ENCODE measurements around the gene QSOX2. TPM values are rescaled to one million over a fixed set of nuclear protein-coding genes. Genes with fewer than 3 reads are reported as not detected.

The QSOX2 gene
- total RNA-seq, 2 donors from 2014 or later: 21.5 to 25.1 TPM

DNA sequence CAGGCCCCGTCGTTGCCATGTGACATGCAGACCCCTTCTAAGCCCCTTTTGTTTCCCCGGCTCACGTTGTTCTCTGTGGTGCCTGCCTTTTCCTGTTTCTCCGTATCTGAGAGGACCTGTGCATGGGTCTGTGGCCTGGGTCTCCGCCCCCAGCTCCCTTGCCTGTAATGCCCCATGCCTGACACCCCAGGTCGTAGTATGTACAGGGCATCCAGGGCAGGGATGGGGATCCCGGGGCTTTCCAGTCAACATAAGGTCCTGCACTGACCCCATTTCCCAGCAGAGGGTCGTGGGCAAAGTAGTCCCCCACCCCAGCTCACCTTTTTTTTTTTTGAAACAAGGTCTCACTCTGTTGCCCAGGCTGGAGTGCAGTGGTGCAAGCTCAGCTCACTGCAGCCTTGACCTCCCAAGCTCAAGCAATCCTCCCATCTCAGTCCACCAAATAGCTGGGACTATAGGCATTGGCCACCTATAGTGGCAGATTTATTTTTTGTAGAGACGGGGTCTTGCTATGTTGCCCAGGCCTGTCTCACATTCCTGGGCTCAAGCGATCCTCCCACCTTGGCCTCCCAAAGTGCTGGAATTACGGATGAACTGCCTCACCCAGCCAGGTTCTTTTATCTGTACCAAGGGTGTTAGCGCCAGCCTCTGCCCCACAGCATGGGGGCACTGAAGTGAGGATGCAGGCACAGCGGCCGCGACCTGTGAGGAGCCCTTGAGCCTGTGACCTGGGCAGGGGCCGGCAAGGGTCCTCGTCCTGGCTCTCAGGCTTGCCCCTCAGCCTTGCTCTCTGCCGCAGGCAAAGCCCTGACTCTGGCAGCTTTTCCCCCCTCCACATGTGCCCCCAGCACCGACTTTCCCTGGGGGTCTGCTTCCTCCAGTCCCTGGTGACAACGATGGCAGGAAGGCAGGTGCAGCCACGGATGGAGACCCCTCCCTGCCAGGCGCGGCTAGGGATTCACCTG is 19.1 kb upstream of the QSOX2 start:
- ATAC-seq (replicated peaks in 1 of 2) (no peak), DNase-seq (no peak)
- H3K9me3 Mint-ChIP-seq: no peaks in the 10 kb centered on the region
- no peaks in the 10 kb centered on the region for H3K27me3 Mint-ChIP-seq (ENCODE audit: low read depth)
- H3K4me3 Mint-ChIP-seq: no peak overlapping the region
- peaks cover 7% of the 10 kb centered on the region for H3K4me1 Mint-ChIP-seq (ENCODE audit: low read depth)
- H3K27ac Mint-ChIP-seq: no peak overlapping the region
- no peaks in the 10 kb centered on the region for H3K36me3 Mint-ChIP-seq (ENCODE audit: insufficient read depth in 2 of 2)

DNA sequence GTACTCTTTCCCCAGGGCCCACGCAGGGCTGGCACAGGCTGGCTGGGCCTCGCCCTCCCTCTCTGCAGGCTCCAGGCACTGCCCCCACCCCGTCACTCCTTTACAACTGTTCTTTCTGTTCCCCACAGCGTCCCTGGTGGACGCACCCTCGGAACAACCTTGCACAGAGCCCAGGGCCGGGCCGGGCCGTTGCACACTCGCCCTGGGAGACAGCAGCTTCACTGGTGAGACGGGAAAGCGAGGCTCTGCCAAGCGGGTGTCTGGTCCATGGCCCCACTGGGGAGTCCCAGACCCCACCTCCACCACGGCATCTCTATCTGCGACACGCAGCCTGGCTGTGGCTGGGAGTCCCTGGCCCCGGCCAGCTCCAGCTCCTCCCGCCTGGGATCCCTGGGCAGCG is 18.4 kb upstream of the QSOX2 start:
- Mint-ChIP-seq H3K4me1 (ENCODE audit: low read depth) (peaks cover 7% of the 10 kb centered on the region), H3K27ac (no peak overlapping the region), H3K36me3 (ENCODE audit: insufficient read depth in 2 of 2) (no peaks in the 10 kb centered on the region), H3K4me3 (no peak overlapping the region), H3K9me3 (no peaks in the 10 kb centered on the region), H3K27me3 (ENCODE audit: low read depth) (no peaks in the 10 kb centered on the region)
- DNase-seq (no peak), ATAC-seq (replicated peaks in 1 of 2) (no peak)

- no peak for ATAC-seq (replicated peaks in 1 of 2)
- Mint-ChIP-seq H3K4me1 (ENCODE audit: low read depth) (peaks cover 7% of the 10 kb centered on the region), H3K27me3 (ENCODE audit: low read depth) (no peaks in the 10 kb centered on the region), H3K9me3 (no peaks in the 10 kb centered on the region), H3K4me3 (no peak overlapping the region), H3K36me3 (ENCODE audit: insufficient read depth in 2 of 2) (no peaks in the 10 kb centered on the region), H3K27ac (no peak overlapping the region)
- no peak for DNase-seq
Observed at GRCh38 chr9:136262671-136263178, 17.1 kb upstream of the QSOX2 start.

- peaks cover 5% of the 10 kb centered on the region for H3K4me1 Mint-ChIP-seq (ENCODE audit: low read depth)
- H3K9me3 Mint-ChIP-seq: no peaks in the 10 kb centered on the region
- no peaks in the 10 kb centered on the region for H3K27me3 Mint-ChIP-seq (ENCODE audit: low read depth)
- no peak for ATAC-seq (replicated peaks in 1 of 2)
- H3K36me3 Mint-ChIP-seq (ENCODE audit: insufficient read depth in 2 of 2): no peaks in the 10 kb centered on the region
- H3K4me3 Mint-ChIP-seq: no peak overlapping the region
- no peak overlapping the region for H3K27ac Mint-ChIP-seq
- no peak for DNase-seq
Observed at GRCh38 chr9:136261686-136262430, 16.2 kb upstream of the QSOX2 start.

DNA sequence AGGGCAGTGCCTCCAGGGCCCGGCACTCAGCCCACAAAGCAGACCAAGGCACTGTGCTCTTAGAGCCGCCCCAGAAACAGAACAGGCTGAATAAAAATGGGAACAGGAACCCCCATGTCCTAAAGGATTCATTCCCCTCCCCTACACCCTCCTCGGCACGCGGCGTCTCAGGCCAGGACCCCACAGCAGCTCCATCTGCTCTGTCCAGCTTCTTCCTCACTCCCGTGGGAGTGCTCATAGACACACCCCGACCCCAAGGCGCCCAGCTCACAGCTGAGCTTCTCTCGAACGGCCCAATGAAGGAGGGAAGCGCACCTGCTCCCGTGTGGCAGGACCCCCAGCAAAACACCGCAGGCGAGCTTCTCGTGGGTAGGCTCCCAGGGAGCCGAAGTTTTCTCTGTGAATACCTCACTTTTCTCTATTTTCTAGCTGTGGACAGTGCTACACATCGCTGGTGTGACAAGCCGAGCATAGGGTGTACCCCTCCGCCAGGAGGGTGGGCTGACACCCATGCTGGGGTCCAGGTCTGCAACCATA is 15.4 kb upstream of the QSOX2 start:
- no peaks in the 10 kb centered on the region for H3K27me3 Mint-ChIP-seq (ENCODE audit: low read depth)
- H3K9me3 Mint-ChIP-seq: no peaks in the 10 kb centered on the region
- H3K4me3 Mint-ChIP-seq: no peak overlapping the region
- no peak for DNase-seq
- H3K36me3 Mint-ChIP-seq (ENCODE audit: insufficient read depth in 2 of 2): no peaks in the 10 kb centered on the region
- H3K4me1 Mint-ChIP-seq (ENCODE audit: low read depth): no peaks in the 10 kb centered on the region
- H3K27ac Mint-ChIP-seq: no peak overlapping the region
- no peak for ATAC-seq (replicated peaks in 1 of 2)

- no peaks in the 10 kb centered on the region for H3K27me3 Mint-ChIP-seq (ENCODE audit: low read depth)
- H3K9me3 Mint-ChIP-seq: no peaks in the 10 kb centered on the region
- no peaks in the 10 kb centered on the region for H3K4me1 Mint-ChIP-seq (ENCODE audit: low read depth)
- H3K36me3 Mint-ChIP-seq (ENCODE audit: insufficient read depth in 2 of 2): no peaks in the 10 kb centered on the region
- no peak overlapping the region for H3K27ac Mint-ChIP-seq
- no peak for DNase-seq
- H3K4me3 Mint-ChIP-seq: no peak overlapping the region
- ATAC-seq (replicated peaks in 1 of 2): no peak
Observed at GRCh38 chr9:136260521-136260920, 14.9 kb upstream of the QSOX2 start.

DNA sequence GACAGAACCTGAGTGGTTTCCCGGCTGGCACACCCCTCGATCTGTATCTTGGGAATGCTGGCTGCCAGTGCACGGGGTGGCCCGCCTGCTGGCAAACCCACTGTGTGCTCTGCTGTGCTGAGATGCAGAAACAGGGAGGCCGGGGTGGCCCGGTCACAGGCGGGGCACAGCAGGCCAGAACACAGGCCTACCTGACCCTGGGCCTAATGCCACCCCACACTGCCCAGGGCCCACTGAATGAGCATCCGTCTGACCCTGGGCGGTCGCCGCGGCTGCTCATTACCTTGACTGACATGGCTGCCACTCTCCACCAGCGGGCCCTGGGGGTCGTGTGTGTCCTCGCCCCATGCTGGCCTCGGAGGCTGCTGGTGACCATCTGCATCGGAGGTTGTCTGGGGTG is 14.2 kb upstream of the QSOX2 start:
- no peak overlapping the region for H3K27ac Mint-ChIP-seq
- H3K4me3 Mint-ChIP-seq: no peak overlapping the region
- ATAC-seq (replicated peaks in 1 of 2) (no peak), DNase-seq (no peak)
- no peaks in the 10 kb centered on the region for H3K27me3 Mint-ChIP-seq (ENCODE audit: low read depth)
- H3K9me3 Mint-ChIP-seq: no peaks in the 10 kb centered on the region
- H3K4me1 Mint-ChIP-seq (ENCODE audit: low read depth): no peaks in the 10 kb centered on the region
- H3K36me3 Mint-ChIP-seq (ENCODE audit: insufficient read depth in 2 of 2): no peaks in the 10 kb centered on the region

DNA sequence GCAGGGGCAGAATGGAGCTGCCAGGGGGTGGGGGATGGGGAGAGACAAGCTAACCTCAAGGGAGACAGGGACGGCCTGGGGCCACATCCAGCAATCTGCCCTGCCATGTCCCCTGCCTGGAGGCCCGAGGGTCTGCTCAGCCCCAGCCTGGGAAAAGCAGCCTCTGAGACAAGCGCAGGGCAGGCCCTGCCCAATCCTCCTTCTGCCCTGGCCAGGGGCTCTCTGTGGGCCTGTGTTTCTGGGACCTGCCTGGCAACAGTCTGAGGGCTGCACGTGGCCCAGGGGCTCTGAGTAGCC is 13.9 kb upstream of the QSOX2 start:
- H3K27me3 Mint-ChIP-seq (ENCODE audit: low read depth): no peaks in the 10 kb centered on the region
- no peaks in the 10 kb centered on the region for H3K4me1 Mint-ChIP-seq (ENCODE audit: low read depth)
- no peak for ATAC-seq (replicated peaks in 1 of 2)

DNA sequence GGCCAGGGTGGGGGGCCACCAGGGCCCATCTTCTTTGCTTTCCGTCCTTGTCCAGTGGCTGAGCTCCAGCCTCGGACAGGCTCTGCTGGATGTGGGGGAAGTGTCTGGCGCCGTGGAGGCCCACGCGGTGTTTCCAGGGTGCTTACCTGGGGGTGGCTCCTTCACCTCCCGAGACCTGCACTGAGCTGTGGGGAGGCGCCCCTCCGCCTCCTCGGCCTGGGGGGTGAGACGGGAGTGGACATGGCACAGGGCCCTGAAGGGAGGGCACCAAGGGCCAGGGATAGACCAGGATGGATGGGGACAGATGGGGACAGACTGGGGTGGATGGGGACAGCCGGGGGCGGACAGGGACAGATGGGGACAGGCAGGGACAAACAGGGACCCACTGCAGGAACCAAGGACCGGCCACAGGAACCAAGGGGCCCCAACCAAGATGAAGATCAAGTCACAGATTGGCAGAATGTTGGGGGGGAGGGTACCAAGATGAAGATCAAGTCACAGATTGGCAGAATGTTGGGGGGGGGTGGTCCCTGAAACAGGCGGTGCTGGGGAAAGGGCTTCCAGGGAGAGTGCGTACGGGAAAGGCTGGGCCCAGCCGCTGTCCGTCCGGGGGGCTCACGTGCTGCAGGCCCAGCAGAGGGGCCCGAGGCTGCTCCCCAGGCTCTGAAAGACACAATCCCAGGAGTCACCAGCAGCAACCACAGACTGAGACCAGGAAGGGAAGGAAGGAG is 13.3 kb upstream of the QSOX2 start:
- H3K4me3 Mint-ChIP-seq: no peak overlapping the region
- ATAC-seq (replicated peaks in 1 of 2): no peak
- no peaks in the 10 kb centered on the region for H3K27me3 Mint-ChIP-seq (ENCODE audit: low read depth)

More for the DNA sequence above, 13.9 kb upstream of the QSOX2 start:
- H3K4me3 Mint-ChIP-seq: no peak overlapping the region
- no peaks in the 10 kb centered on the region for H3K36me3 Mint-ChIP-seq (ENCODE audit: insufficient read depth in 2 of 2)
- H3K27ac Mint-ChIP-seq: no peak overlapping the region
- DNase-seq: no peak
- H3K9me3 Mint-ChIP-seq: no peaks in the 10 kb centered on the region

DNA sequence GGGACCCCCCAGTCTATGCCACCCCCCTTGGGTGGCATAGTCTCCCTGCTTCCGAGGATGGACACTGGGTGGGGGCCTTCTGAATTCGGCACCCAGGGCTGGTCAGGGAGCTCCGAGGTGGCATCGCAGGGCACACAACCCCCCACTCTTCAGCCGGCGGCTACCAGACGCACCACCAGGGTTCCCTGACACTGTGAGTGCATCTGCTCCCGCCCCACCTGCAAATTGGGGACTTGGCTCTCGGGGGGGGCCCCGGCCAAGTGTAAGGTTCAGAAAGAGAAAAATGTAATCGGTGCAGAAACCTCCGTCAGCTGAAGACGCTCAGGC is 12.7 kb upstream of the QSOX2 start:
- Mint-ChIP-seq H3K4me3 (no peak overlapping the region), H3K27me3 (ENCODE audit: low read depth) (no peaks in the 10 kb centered on the region), H3K4me1 (ENCODE audit: low read depth) (no peaks in the 10 kb centered on the region), H3K27ac (no peak overlapping the region), H3K9me3 (no peaks in the 10 kb centered on the region), H3K36me3 (ENCODE audit: insufficient read depth in 2 of 2) (no peaks in the 10 kb centered on the region)
- ATAC-seq (replicated peaks in 1 of 2) (no peak), DNase-seq (no peak)

More for the DNA sequence above, 13.3 kb upstream of the QSOX2 start:
- DNase-seq: no peak
- Mint-ChIP-seq H3K9me3 (no peaks in the 10 kb centered on the region), H3K27ac (no peak overlapping the region), H3K36me3 (ENCODE audit: insufficient read depth in 2 of 2) (no peaks in the 10 kb centered on the region), H3K4me1 (ENCODE audit: low read depth) (no peaks in the 10 kb centered on the region)

DNA sequence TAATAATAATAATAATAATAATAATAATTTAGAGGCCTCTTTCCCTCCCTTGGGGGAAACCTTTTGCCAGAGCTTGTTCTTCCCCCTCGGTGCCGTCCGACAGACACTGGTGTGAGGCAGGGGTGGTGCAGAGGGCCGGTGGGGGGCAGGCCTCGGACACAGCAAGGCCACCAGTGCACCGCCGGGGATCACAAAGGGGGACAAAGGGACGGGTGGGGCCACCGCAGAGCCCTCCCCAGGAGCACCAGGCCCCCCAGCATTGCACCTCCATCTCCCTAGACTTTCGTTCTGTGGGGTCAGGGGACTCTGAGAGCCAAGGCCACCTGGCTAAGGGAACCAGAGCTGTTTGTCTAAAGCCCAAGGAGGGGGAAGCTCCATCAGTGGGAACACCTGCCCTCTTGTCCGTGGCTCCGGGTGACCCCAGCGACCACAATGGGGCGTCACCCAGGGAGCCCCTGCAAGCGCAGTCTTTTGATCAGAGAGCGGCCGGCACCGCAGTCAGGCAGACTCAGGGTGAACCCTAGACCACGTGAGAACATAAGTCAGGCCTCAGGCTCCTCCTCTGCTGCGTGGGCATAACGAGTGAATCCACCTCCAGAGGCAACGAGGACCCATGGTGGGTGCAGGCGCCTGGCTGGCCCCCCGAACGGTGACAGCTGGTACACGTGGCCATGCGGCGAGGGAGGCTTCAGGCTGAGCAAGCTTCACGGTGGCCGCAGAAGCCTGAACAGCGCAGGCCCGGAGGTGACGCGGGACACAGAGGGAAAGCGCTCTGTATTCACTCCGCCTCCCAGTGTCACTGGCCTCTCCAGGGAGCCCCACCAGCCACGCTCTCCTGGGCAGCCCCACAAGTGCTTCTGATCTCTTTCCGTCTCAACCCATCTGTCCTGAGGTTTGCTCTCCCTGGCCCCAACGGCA is 12.0 kb upstream of the QSOX2 start:
- ATAC-seq (replicated peaks in 1 of 2) (no peak), DNase-seq (no peak)
- Mint-ChIP-seq H3K27me3 (ENCODE audit: low read depth) (no peaks in the 10 kb centered on the region), H3K36me3 (ENCODE audit: insufficient read depth in 2 of 2) (no peaks in the 10 kb centered on the region), H3K27ac (no peak overlapping the region), H3K9me3 (no peaks in the 10 kb centered on the region), H3K4me3 (no peak overlapping the region), H3K4me1 (ENCODE audit: low read depth) (no peaks in the 10 kb centered on the region)

All from activated T-cell treated with anti-CD3 and anti-CD28 coated beads, Interleukin-2, amount 50 U/mL, for 72 hours (primary cell).